IPS-18c (cell line): Measurements from ENCODE around the gene COG1.

ENCODE experiments used
- H3K4me3 ChIP-seq: 2 replicates; pipeline ENCODE4 v1.7.0; 2013; ENCODE audit warnings: low read depth, mild to moderate bottlenecking, low read length, moderate library complexity; ENCODE audit not compliant: insufficient read depth
- H3K9me3 ChIP-seq: one replicate; pipeline ENCODE4 v1.6.1; 2013; ENCODE audit warnings: mild to moderate bottlenecking, low read length, moderate library complexity; ENCODE audit not compliant: control insufficient read depth, insufficient read depth

Gene COG1

GRCh38 chr17:73191443-73192205, 1.2 kb upstream of the COG1 start:
- Histone ChIP-seq H3K9me3 (no peaks in the 10 kb centered on the region), H3K4me3 (peak overlapping the region; percentile 72)

DNA sequence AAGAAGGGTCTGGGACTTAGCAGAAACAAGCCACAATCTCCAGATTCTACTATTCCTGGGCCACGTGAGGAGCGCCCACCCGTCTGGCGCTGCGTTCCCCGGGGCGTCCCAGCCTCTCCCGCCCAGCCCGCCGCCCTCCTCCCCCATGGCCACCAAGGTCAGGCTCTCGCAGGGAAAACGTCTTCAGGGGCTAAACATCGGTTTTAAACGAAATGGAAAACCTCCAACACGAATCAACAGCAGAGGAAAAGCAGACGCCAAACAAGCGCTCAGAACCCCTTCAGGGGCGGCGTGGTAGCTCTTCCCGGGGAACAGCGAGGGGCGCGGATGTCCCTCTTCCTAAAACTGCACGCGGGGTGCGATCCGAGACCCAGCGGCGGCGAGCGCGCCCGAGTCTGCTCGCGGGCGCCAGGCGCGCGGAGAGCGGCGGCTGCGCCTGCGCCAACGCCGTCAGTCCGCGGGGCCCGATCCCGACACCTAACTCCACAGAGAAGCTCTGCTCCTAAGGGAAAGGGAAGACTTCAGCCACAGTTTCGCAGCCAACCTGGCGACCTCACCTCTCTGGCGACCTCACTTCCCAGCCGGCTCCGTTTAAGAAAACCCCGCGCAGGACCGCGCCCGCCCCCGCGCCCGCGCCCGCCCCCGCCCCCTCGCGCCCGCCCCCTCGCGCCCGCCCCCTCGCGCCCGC, 505 bp upstream of the COG1 start:
- Histone ChIP-seq H3K9me3 (no peaks in the 10 kb centered on the region), H3K4me3 (peak overlapping the region; percentile 72)

DNA sequence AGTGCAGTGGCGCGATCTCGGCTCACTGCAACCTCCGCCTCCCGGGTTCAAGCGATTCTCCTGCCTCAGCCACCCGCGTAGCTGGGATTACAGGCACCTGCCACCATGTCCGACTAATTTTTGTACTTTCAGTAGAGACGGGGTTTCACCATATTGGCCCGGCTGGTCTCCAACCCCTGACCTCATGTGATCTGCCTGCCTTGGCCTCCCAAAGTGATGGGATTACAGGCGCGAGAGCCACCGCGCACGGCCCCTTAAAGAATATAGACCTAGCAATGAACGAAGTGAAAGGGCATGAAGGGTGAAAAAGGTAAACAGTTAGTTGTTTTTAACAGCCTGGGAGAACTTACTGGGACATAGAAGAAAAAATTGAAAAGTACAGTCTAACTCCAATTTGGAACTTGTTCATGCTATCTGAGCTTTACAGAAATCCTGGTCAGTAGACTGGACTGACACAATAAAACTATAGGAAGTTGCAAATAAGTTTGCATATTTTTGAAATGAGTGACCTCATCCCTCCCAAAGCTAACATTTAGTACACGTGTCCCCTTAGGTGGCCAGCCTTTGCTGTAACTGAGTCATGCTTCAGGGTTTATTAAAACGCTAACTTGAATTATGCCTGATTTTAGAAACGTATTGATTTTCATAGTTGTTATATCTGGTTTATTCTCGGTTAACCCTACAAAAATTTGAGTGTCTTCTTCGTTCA, 1.8 kb downstream of the COG1 start:
- Histone ChIP-seq H3K4me3 (no peak overlapping the region), H3K9me3 (no peaks in the 10 kb centered on the region)

- no peaks in the 10 kb centered on the region for H3K9me3 ChIP-seq
- H3K4me3 ChIP-seq = no peak overlapping the region
Measured at GRCh38 chr17:73196500-73196899, 3.6 kb downstream of the COG1 start.

DNA sequence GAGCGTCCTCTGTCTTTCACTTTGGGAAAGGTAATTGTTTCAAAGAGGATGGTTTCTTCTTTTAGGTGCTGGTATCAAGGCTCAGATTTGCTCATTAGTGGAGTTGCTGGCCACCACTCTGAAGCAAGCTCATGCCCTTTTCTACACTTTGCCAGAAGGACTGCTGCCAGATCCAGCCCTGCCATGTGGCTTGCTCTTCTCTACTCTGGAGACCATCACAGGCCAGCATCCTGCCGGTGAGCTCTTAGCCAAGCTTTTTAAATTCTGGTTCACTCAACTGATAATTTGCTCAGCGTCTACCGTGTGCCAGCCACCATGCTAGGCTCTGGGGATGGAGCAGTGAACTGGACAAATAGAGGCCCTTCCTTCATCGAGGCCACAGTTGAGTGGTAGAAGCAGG, 4.3 kb downstream of the COG1 start:
- Histone ChIP-seq H3K4me3 (no peak overlapping the region), H3K9me3 (no peaks in the 10 kb centered on the region)

GRCh38 chr17:73198201-73198929, 5.5 kb downstream of the COG1 start:
- Histone ChIP-seq H3K4me3 (no peak overlapping the region), H3K9me3 (no peaks in the 10 kb centered on the region)

DNA sequence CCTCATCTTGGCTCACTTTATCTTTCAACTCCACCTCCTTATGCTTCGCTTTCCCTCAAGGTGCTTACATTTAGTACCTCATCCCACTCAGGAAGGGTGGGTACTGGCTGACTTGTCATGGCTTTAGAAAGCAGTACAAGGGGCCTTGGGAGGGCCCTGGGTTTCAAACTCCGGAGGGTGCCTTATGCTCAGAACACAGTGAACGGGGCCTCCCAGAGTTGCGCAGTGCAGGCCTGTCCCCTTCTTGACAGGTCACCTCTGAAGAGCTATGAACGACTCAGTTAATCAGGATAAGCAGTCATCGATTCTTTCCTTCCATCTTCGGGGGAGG, 6.0 kb downstream of the COG1 start:
- H3K9me3 ChIP-seq = no peaks in the 10 kb centered on the region
- no peak overlapping the region for H3K4me3 ChIP-seq

- no peaks in the 10 kb centered on the region for H3K9me3 ChIP-seq
- H3K4me3 ChIP-seq = no peak overlapping the region
Measured at GRCh38 chr17:73199751-73200317, 7.0 kb downstream of the COG1 start.

DNA sequence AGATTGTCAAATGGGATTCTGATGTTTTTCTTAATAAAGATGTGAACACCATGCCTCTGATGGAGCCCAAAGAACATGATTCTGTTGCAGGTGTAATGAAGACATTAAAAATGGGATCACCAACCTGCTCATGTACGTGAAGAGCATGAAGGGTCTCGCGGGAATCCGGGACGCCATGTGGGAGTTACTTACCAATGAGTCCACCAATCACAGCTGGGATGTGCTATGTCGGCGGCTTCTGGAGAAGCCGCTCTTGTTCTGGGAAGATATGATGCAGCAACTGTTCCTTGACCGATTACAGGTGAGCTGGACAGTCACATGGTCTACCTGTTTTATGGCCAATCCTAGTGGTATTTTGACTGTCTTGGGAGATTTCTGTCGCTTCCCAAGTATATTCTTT, 7.6 kb downstream of the COG1 start:
- Histone ChIP-seq H3K4me3 (no peak overlapping the region), H3K9me3 (no peaks in the 10 kb centered on the region)

GRCh38 chr17:73201215-73202069, 8.6 kb downstream of the COG1 start:
- no peaks in the 10 kb centered on the region for H3K9me3 ChIP-seq
- H3K4me3 ChIP-seq = no peak overlapping the region

- H3K4me3 ChIP-seq = no peak overlapping the region
Measured at GRCh38 chr17:73203135-73203787, 10.4 kb downstream of the COG1 start.

GRCh38 chr17:73203788-73204479, 11.1 kb downstream of the COG1 start:
- Histone ChIP-seq H3K9me3 (no peaks in the 10 kb centered on the region), H3K4me3 (no peak overlapping the region)

More at GRCh38 chr17:73203135-73203787, 10.4 kb downstream of the COG1 start:
- no peaks in the 10 kb centered on the region for H3K9me3 ChIP-seq

- H3K4me3 ChIP-seq = no peak overlapping the region
- no peaks in the 10 kb centered on the region for H3K9me3 ChIP-seq
Measured at GRCh38 chr17:73205459-73205961, 12.7 kb downstream of the COG1 start.

DNA sequence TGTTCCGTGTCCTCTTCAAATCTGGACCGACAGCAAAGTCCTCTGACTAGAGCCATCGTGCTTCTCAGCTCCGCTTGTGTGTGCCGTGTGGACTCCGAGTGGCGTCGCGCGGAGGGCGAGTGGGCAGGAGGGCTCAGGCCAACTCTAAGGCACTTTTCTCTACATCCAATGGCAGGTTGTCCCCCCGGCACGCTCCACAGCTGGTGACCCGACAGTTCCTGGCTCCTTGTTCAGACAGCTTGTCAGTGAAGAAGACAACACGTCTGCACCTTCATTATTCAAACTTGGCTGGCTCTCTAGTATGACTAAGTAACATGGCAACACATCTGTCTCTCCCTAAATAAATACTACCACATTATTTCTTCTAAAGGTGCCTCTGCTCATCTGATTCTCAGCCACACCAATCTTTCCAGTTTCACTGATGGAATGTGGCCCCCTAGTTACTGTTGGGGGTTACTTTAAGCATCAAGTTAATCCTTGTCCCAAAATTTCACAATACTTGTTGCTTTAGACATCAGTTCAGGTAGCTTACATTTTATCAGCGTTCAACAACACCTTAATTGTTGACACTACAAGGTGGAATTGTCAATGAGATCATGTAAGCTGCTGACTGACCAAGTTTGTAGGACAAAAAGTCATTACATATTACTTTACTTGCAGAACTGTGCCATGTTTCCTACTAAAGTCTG, 15.4 kb downstream of the COG1 start:
- H3K9me3 ChIP-seq = no peaks in the 10 kb centered on the region

DNA sequence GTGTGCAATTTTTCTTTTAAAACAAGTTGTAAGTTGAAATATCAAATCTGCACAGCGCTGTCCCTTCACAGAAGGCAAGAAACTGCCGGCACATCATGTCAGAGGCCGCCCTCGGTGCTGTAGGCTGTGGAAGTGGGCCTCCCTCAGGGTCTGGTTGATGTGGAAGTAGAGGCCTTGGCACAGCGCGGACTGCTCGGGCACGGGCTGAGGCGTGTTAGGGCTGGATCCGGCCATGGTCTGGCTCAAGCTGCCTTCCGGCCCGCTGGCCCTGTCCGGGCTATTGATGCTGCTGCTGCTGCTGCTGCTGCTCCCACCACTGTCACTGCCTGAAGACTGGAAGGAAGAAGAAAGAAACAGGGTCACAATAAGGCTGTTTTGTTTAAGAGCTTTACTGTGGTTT, 16.6 kb downstream of the COG1 start:
- Histone ChIP-seq H3K9me3 (no peaks in the 10 kb centered on the region), H3K4me3 (no peak overlapping the region)

More for the DNA sequence above, 15.4 kb downstream of the COG1 start:
- H3K4me3 ChIP-seq = no peak overlapping the region
